ENCODE data around the gene ACSBG1. TPM values are rescaled to one million over a fixed set of nuclear protein-coding genes. Genes with fewer than 3 reads are reported as not detected.

The ACSBG1 gene
- total RNA-seq, 4 donors from 2014 or later = 1.5 TPM; not detected in 3

GRCh38 chr15:78182336-78182700 is 52.0 kb downstream of the ACSBG1 start:
- in situ Hi-C loops (cut with MboI; ENCODE audit: low pct_ligation_motif_present in 1 of 4, low pct_unique_long_range_greater_than_20kb in 1 of 4, low sequenced_read_pairs in 3 of 4) = no loop called here
- no peak overlapping the region for H3K27ac ChIP-seq
- H3K9me3 ChIP-seq = no peaks in the 10 kb centered on the region
- intact Hi-C loops (cut with DNase I; ENCODE audit: low total_unique reads) = no loop called here
- no peak overlapping the region for H3K4me3 ChIP-seq
- no peaks in the 10 kb centered on the region for H3K4me1 ChIP-seq
- WGBS, 2 donors (ENCODE audit: low coverage in 1 of 2) = 79% methylated on average over 2 of the region's 5 CpGs; no CpG with 5 or more reads in 1 of the 2 donors
- no peaks in the 10 kb centered on the region for H3K36me3 ChIP-seq
- no peaks in the 10 kb centered on the region for H3K27me3 ChIP-seq
- TF ChIP-seq POLR2AphosphoS5 (IDR thresholded peaks at IDR 0.05) = no peak
- TF ChIP-seq EP300 (IDR thresholded peaks at IDR 0.05; ENCODE audit: low read depth) = no peak
- no peak for TF ChIP-seq POLR2A (IDR thresholded peaks at IDR 0.05)
- no peak for TF ChIP-seq CTCF (IDR thresholded peaks at IDR 0.05)
- no peak for DNase-seq

- Histone ChIP-seq H3K36me3 (no peaks in the 10 kb centered on the region), H3K9me3 (no peaks in the 10 kb centered on the region), H3K4me1 (no peaks in the 10 kb centered on the region), H3K27ac (no peak overlapping the region), H3K27me3 (no peaks in the 10 kb centered on the region), H3K4me3 (no peak overlapping the region)
- no peak for TF ChIP-seq POLR2A (IDR thresholded peaks at IDR 0.05)
- no peak for TF ChIP-seq EP300 (IDR thresholded peaks at IDR 0.05; ENCODE audit: low read depth)
- no peak for TF ChIP-seq CTCF (IDR thresholded peaks at IDR 0.05)
- no peak for TF ChIP-seq POLR2AphosphoS5 (IDR thresholded peaks at IDR 0.05)
- intact Hi-C loops (cut with DNase I; ENCODE audit: low total_unique reads) = loop anchor here (5.0 kb wide), 1 partner anchor 62 kb away; no protein-coding TSS in a partner anchor
- 78 to 92% methylated on average over 2 to 5 of the region's 5 CpGs for WGBS, 2 donors (ENCODE audit: low coverage in 1 of 2)
- in situ Hi-C loops (cut with MboI; ENCODE audit: low pct_ligation_motif_present in 1 of 4, low pct_unique_long_range_greater_than_20kb in 1 of 4, low sequenced_read_pairs in 3 of 4) = no loop called here
- DNase-seq = no peak
Observed at GRCh38 chr15:78179906-78180305, 54.5 kb downstream of the ACSBG1 start.

- Histone ChIP-seq H3K9me3 (no peaks in the 10 kb centered on the region), H3K36me3 (no peaks in the 10 kb centered on the region), H3K27ac (no peak overlapping the region), H3K4me1 (no peaks in the 10 kb centered on the region), H3K4me3 (no peak overlapping the region), H3K27me3 (no peaks in the 10 kb centered on the region)
- 90 to 95% methylated on average over 2 to 12 of the region's 12 CpGs for WGBS, 2 donors (ENCODE audit: low coverage in 1 of 2)
- in situ Hi-C loops (cut with MboI; ENCODE audit: low pct_ligation_motif_present in 1 of 4, low pct_unique_long_range_greater_than_20kb in 1 of 4, low sequenced_read_pairs in 3 of 4) (no loop called here), intact Hi-C loops (cut with DNase I; ENCODE audit: low total_unique reads) (loop anchor here (5.0 kb wide), 1 partner anchor 63 kb away; no protein-coding TSS in a partner anchor)
- TF ChIP-seq POLR2AphosphoS5 (IDR thresholded peaks at IDR 0.05) = no peak
- no peak for TF ChIP-seq EP300 (IDR thresholded peaks at IDR 0.05; ENCODE audit: low read depth)
- no peak for TF ChIP-seq CTCF (IDR thresholded peaks at IDR 0.05)
- no peak for DNase-seq
Observed at GRCh38 chr15:78179286-78179840, 55.0 kb downstream of the ACSBG1 start.

- intact Hi-C loops (cut with DNase I; ENCODE audit: low total_unique reads) (loop anchor here (5.0 kb wide), 1 partner anchor 64 kb away; no protein-coding TSS in a partner anchor), in situ Hi-C loops (cut with MboI; ENCODE audit: low pct_ligation_motif_present in 1 of 4, low pct_unique_long_range_greater_than_20kb in 1 of 4, low sequenced_read_pairs in 3 of 4) (no loop called here)
- H3K4me1 ChIP-seq = no peaks in the 10 kb centered on the region
- 72 to 80% methylated on average over 1 to 6 of the region's 6 CpGs for WGBS, 2 donors (ENCODE audit: low coverage in 1 of 2)
- H3K27ac ChIP-seq = no peak overlapping the region
- H3K36me3 ChIP-seq = no peaks in the 10 kb centered on the region
- H3K9me3 ChIP-seq = no peaks in the 10 kb centered on the region
- no peaks in the 10 kb centered on the region for H3K27me3 ChIP-seq
- TF ChIP-seq EP300 (IDR thresholded peaks at IDR 0.05; ENCODE audit: low read depth) (no peak), CTCF (IDR thresholded peaks at IDR 0.05) (no peak), POLR2A (IDR thresholded peaks at IDR 0.05) (no peak), POLR2AphosphoS5 (IDR thresholded peaks at IDR 0.05) (no peak)
- no peak for DNase-seq
- H3K4me3 ChIP-seq = no peak overlapping the region
Observed at GRCh38 chr15:78178064-78178463, 56.3 kb downstream of the ACSBG1 start.

Measured in transverse colon (tissue), 4 donors.